OCI-LY7 (cell line): ENCODE results near the gene HMGN2. TPM values are rescaled to one million over a fixed set of nuclear protein-coding genes. Genes with fewer than 3 reads are reported as not detected.

Source experiments
- BruUV-seq: library from RNA; stranded (reverse); fragments of 400-500 nt; replicated peaks from 2 replicates; lab custom pipeline; 2021; lab: Mats Ljungman, UMichigan
- CTCF ChIA-PET: fragments of 300-600 bp; sonication (Branson Sonifier 250); formaldehyde crosslinking; loops from one replicate; lab custom pipeline; 2022; ENCODE audit warnings: antibody characterized with exemption; ENCODE audit not compliant: unreplicated experiment; lab: Charles Lee
- POLR2A ChIA-PET: fragments of 300-600 bp; sonication (Branson Sonifier 250); formaldehyde crosslinking; loops from one replicate; lab custom pipeline; 2022; ENCODE audit warnings: antibody characterized with exemption; lab: Charles Lee
- DNase-seq: peaks from one replicate; pipeline ENCODE4 v3.0.0-alpha.2; 2015; ENCODE audit warnings: low spot score
- H2AFZ ChIP-seq: fragments of 200-600 bp; sonication (generic), shearing (Covaris generic); 2 replicates; pipeline ENCODE4 v1.6.1; 2014; ENCODE audit warnings: mild to moderate bottlenecking, antibody characterized with exemption, low read length, moderate library complexity
- H3K27ac ChIP-seq: fragments of 200-600 bp; sonication (generic); 2 replicates; pipeline ENCODE4 v1.5.1; 2014; ENCODE audit warnings: mixed run types, low read depth, mild to moderate bottlenecking, moderate library complexity, low read length, inconsistent platforms; ENCODE audit not compliant: poor library complexity, severe bottlenecking
- H3K36me3 ChIP-seq: fragments of 200-600 bp; sonication (generic); 2 replicates; pipeline ENCODE4 v1.6.1; 2014; ENCODE audit warnings: mild to moderate bottlenecking, antibody characterized with exemption, low read length, moderate library complexity, mixed read lengths; ENCODE audit not compliant: insufficient read depth
- H3K4me1 ChIP-seq: fragments of 200-600 bp; sonication (generic); 2 replicates; pipeline ENCODE4 v1.5.1; 2014; ENCODE audit warnings: mild to moderate bottlenecking, low read length; ENCODE audit not compliant: insufficient read depth, poor library complexity, severe bottlenecking
- H3K4me2 ChIP-seq: fragments of 200-600 bp; sonication (generic); 2 replicates; pipeline ENCODE4 v1.6.1; 2014; ENCODE audit warnings: mild to moderate bottlenecking, low read length
- H3K4me3 ChIP-seq: fragments of 200-600 bp; sonication (generic); 2 replicates; pipeline ENCODE4 v1.5.1; 2014; ENCODE audit warnings: mild to moderate bottlenecking, low read depth, low read length; ENCODE audit not compliant: poor library complexity, severe bottlenecking
- H3K79me2 ChIP-seq: fragments of 200-600 bp; sonication (generic); 2 replicates; pipeline ENCODE4 v1.6.1; 2016; ENCODE audit warnings: low read depth, mild to moderate bottlenecking, low read length, moderate library complexity, mixed read lengths; ENCODE audit not compliant: insufficient read depth
- H3K9me2 ChIP-seq: fragments of 200-600 bp; sonication (generic); 2 replicates; pipeline ENCODE4 v1.6.1; 2016; ENCODE audit warnings: mild to moderate bottlenecking, low read length, mixed read lengths; ENCODE audit not compliant: insufficient read depth
- H3K9me3 ChIP-seq: fragments of 200-600 bp; sonication (generic); 2 replicates; pipeline ENCODE4 v1.6.1; 2014; ENCODE audit warnings: mild to moderate bottlenecking, mixed run types, low read length, mixed read lengths
- H4K20me1 ChIP-seq: fragments of 200-600 bp; sonication (generic); 2 replicates; pipeline ENCODE4 v1.6.1; 2014; ENCODE audit warnings: mild to moderate bottlenecking, antibody characterized with exemption, low read length, moderate library complexity, mixed read lengths; ENCODE audit not compliant: insufficient read depth
- EZH2phosphoT487 ChIP-seq: fragments of 200-600 bp; sonication (generic); IDR thresholded peaks from 2 replicates; pipeline ENCODE4 v1.6.1; 2018; ENCODE audit warnings: low read depth, borderline replicate concordance, mild to moderate bottlenecking, mixed run types, antibody characterized with exemption, low read length, moderate library complexity, mixed read lengths
- intact Hi-C: fragments of 100-400 bp; cut with micrococcal nuclease; formaldehyde crosslinking; loops from one replicate; pipeline ENCODE4 v1.10.0; 2022; ENCODE audit not compliant: unreplicated experiment
- total RNA-seq, 2 experiments: library from RNA; depleted of rRNA in 1 of 2; stranded (reverse); fragments of >200 nt in 1 of 2; shearing (Covaris generic) in 1 of 2; gene quantifications; 2 replicates each; pipeline ENCODE4 v1.2.3, GENCODE V29; 2014 to 2022
- TF ChIP-seq, protein P1 (sequence below): fragments of 200-600 bp; sonication (generic); conservative IDR thresholded peaks from 2 replicates; pipeline ENCODE4 v1.5.1; 2014; ENCODE audit warnings: mild to moderate bottlenecking, antibody characterized with exemption, low read length, moderate library complexity, mixed read lengths

Gene HMGN2
- total RNA-seq, 2 experiments from 2014 or later: 649 to 1,017 TPM

DNA sequence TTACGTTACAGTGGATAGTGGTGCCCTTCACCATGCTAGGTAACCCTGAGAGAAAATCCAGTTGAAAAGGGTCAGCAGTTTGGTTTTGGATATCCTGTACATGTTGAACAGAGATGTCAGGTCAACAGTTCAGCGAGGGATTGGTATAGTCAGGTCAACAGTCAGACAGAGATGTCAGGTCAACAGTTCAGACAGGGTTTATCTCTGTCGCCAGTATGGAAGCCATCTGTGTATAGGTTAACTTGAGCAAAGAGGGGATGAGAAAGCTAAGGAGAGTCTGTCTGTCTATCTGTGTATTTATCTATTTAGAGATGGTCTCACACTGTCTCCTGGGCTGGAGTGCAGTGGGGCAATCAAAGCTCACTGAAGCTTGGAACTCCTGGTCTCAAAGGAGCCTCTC lies 22.4 kb upstream of the HMGN2 start:
- Histone ChIP-seq H4K20me1 (no peaks in the 10 kb centered on the region), H3K4me3 (no peak overlapping the region), H3K79me2 (no peaks in the 10 kb centered on the region), H2AFZ (no peak overlapping the region), H3K9me2 (no peaks in the 10 kb centered on the region), H3K36me3 (peaks cover 91% of the 10 kb centered on the region), H3K4me1 (peaks cover 9% of the 10 kb centered on the region), H3K4me2 (no peak overlapping the region), H3K27ac (no peak overlapping the region), H3K9me3 (no peaks in the 10 kb centered on the region)
- CTCF ChIA-PET: no interaction called here
- no TSS peak for BruUV-seq
- intact Hi-C loops: no loop called here
- TF ChIP-seq, protein P1, sequence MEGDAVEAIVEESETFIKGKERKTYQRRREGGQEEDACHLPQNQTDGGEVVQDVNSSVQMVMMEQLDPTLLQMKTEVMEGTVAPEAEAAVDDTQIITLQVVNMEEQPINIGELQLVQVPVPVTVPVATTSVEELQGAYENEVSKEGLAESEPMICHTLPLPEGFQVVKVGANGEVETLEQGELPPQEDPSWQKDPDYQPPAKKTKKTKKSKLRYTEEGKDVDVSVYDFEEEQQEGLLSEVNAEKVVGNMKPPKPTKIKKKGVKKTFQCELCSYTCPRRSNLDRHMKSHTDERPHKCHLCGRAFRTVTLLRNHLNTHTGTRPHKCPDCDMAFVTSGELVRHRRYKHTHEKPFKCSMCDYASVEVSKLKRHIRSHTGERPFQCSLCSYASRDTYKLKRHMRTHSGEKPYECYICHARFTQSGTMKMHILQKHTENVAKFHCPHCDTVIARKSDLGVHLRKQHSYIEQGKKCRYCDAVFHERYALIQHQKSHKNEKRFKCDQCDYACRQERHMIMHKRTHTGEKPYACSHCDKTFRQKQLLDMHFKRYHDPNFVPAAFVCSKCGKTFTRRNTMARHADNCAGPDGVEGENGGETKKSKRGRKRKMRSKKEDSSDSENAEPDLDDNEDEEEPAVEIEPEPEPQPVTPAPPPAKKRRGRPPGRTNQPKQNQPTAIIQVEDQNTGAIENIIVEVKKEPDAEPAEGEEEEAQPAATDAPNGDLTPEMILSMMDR: no peak
- no peak for TF ChIP-seq EZH2phosphoT487
- POLR2A ChIA-PET: no interaction called here
- no peak for DNase-seq

DNA sequence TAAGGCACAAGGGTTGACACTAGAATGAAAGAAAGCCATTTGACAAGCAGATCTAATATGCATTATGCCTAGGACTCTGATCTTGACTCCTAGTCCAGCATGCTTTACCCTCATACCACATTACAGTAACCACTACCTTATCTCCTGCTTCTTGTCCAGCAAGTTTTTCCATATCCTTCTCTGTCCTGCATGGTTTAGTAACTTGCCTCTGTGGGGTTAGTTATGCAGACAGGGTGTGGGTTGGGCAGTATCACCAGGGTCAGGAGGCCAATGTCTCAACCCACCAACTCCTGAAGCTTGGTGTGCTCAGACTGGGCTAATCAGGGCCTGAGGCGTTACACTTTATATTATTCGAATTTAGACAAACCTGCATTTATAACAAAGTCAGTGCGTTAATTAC lies 21.3 kb upstream of the HMGN2 start:
- Histone ChIP-seq H3K36me3 (peaks cover 91% of the 10 kb centered on the region), H2AFZ (no peak overlapping the region)
- CTCF ChIA-PET: no interaction called here

More for the DNA sequence above, 21.3 kb upstream of the HMGN2 start:
- Histone ChIP-seq H3K9me3 (no peaks in the 10 kb centered on the region), H3K9me2 (no peaks in the 10 kb centered on the region), H3K27ac (no peak overlapping the region), H3K4me2 (no peak overlapping the region), H3K4me3 (no peak overlapping the region), H3K4me1 (peaks cover 9% of the 10 kb centered on the region), H4K20me1 (no peaks in the 10 kb centered on the region), H3K79me2 (no peaks in the 10 kb centered on the region)
- TSS peak; percentile 23 for BruUV-seq
- intact Hi-C loops: no loop called here
- POLR2A ChIA-PET: no interaction called here
- TF ChIP-seq, protein P1: no peak
- TF ChIP-seq EZH2phosphoT487: no peak
- no peak for DNase-seq
